Fibroblast of villous mesenchyme (primary cell): ENCODE measurements around the gene C14orf180. TPM values are rescaled to one million over a fixed set of nuclear protein-coding genes. Genes with fewer than 3 reads are reported as not detected.

ENCODE experiments used
- DNase-seq: peaks from one replicate; pipeline ENCODE4 v3.0.0-alpha.2; 2010; ENCODE audit warnings: low read depth
- H3K4me3 ChIP-seq: 2 replicates; pipeline ENCODE4 v1.5.1; 2011; ENCODE audit warnings: low read depth, mild to moderate bottlenecking, low read length
- CTCF ChIP-seq: IDR thresholded peaks from 2 replicates; pipeline ENCODE4 v1.5.1; 2012; ENCODE audit warnings: low read depth, mild to moderate bottlenecking, low read length; ENCODE audit not compliant: insufficient read depth
- total RNA-seq: library from RNA; depleted of rRNA; stranded (reverse); fragments of >200 nt; gene quantifications from 2 replicates; pipeline ENCODE4 v1.2.3, GENCODE V29; 2012

C14orf180 gene
- total RNA-seq, 1 donor: not detected

GRCh38 chr14:104591506-104592291 is 12.1 kb downstream of the C14orf180 start:
- no peak for TF ChIP-seq CTCF
- DNase-seq: no peak
- no peak overlapping the region for H3K4me3 ChIP-seq

GRCh38 chr14:104592292-104592672 is 12.7 kb downstream of the C14orf180 start:
- H3K4me3 ChIP-seq: no peak overlapping the region
- TF ChIP-seq CTCF: no peak
- no peak for DNase-seq

GRCh38 chr14:104592785-104593184 is 13.2 kb downstream of the C14orf180 start:
- no peak overlapping the region for H3K4me3 ChIP-seq
- no peak for TF ChIP-seq CTCF
- no peak for DNase-seq

- no peak for TF ChIP-seq CTCF
- DNase-seq: no peak
- no peak overlapping the region for H3K4me3 ChIP-seq
Observed at GRCh38 chr14:104593241-104593701, 13.7 kb downstream of the C14orf180 start.

GRCh38 chr14:104593710-104594136 is 14.2 kb downstream of the C14orf180 start:
- DNase-seq: no peak
- no peak overlapping the region for H3K4me3 ChIP-seq
- TF ChIP-seq CTCF: no peak

- TF ChIP-seq CTCF: no peak
- no peak overlapping the region for H3K4me3 ChIP-seq
- DNase-seq: no peak
Observed at GRCh38 chr14:104594310-104595046, 14.9 kb downstream of the C14orf180 start.
